Bronchus fibroblast of lung (primary cell): ENCODE measurements around the gene BAZ2B. TPM values are rescaled to one million over a fixed set of nuclear protein-coding genes. Genes with fewer than 3 reads are reported as not detected.

ENCODE experiments used
- total RNA-seq: library from RNA; depleted of rRNA; stranded (reverse); fragments of >200 nt; gene quantifications from 2 replicates; pipeline ENCODE4 v1.2.3, GENCODE V29; 2015

Gene BAZ2B
- total RNA-seq, result 6.7 and 8.5 TPM in 2 replicates

GRCh38 chr2:159616286-159616701 lies at the start of gene BAZ2B:
BAZ2B (minus strand) TSS chr2:159616548; CDS start chr2:159478719, 137,829 bp downstream.

GRCh38 chr2:159285929-159286708 lies 330.2 kb downstream of the BAZ2B start, which contains the start of gene WDSUB1:
WDSUB1 (minus strand) TSS chr2:159286703; CDS start chr2:159283069, 3,634 bp downstream.

Other genes with a start within 250 kb of the BAZ2B start
- gene MARCHF7, start 96.0 kb upstream of the BAZ2B start, total RNA-seq, result 79.8 and 88.3 TPM in 2 replicates
- 5.0 and 5.2 TPM in 2 replicates for gene CD302, start 181.7 kb upstream of the BAZ2B start, total RNA-seq